Calu3 (cell line): ENCODE results near the gene RRM2. TPM values are rescaled to one million over a fixed set of nuclear protein-coding genes. Genes with fewer than 3 reads are reported as not detected.

ENCODE experiments used
- BruUV-seq: library from RNA; stranded (reverse); fragments of 400-500 nt; replicated peaks from 2 replicates; lab custom pipeline; 2021; lab: Mats Ljungman, UMichigan
- CTCF ChIA-PET: fragments of 300-600 bp; sonication (Branson Sonifier 250); formaldehyde crosslinking; loops from one replicate; lab custom pipeline; 2022; ENCODE audit warnings: antibody characterized with exemption; lab: Charles Lee
- DNase-seq: peaks from one replicate; pipeline ENCODE4 v3.0.0; 2022
- H3K27ac Mint-ChIP-seq: one replicate; pipeline ENCODE4 v1.8.0; 2022; ENCODE audit warnings: mixed read lengths; ENCODE audit not compliant: unreplicated experiment
- H3K27me3 Mint-ChIP-seq: one replicate; pipeline ENCODE4 v1.8.0; 2022; ENCODE audit warnings: mixed read lengths; ENCODE audit not compliant: unreplicated experiment
- H3K36me3 Mint-ChIP-seq: one replicate; pipeline ENCODE4 v1.8.0; 2022; ENCODE audit warnings: mild to moderate bottlenecking, moderate library complexity, mixed read lengths; ENCODE audit not compliant: insufficient read depth, unreplicated experiment
- H3K4me1 Mint-ChIP-seq: one replicate; pipeline ENCODE4 v1.8.0; 2022; ENCODE audit warnings: mild to moderate bottlenecking, low read depth, mixed read lengths; ENCODE audit not compliant: unreplicated experiment
- H3K4me3 Mint-ChIP-seq: one replicate; pipeline ENCODE4 v1.8.0; 2022; ENCODE audit warnings: mild to moderate bottlenecking, low read depth, moderate library complexity, mixed read lengths; ENCODE audit not compliant: unreplicated experiment
- H3K9me3 Mint-ChIP-seq: one replicate; pipeline ENCODE4 v1.8.0; 2022; ENCODE audit warnings: low read depth, mixed read lengths; ENCODE audit not compliant: unreplicated experiment
- CTCF ChIP-seq: fragments of 200-600 bp; IDR thresholded peaks from one replicate; pipeline ENCODE4 v1.8.0; 2022; ENCODE audit warnings: antibody characterized with exemption; ENCODE audit not compliant: unreplicated experiment
- intact Hi-C: fragments of 100-400 bp; cut with micrococcal nuclease; formaldehyde crosslinking; loops from one replicate; pipeline ENCODE4 v1.10.0; 2022; ENCODE audit not compliant: unreplicated experiment
- total RNA-seq: library from RNA; stranded (reverse); gene quantifications from 2 replicates; pipeline ENCODE4 v1.2.3, GENCODE V29; 2022

RRM2 gene
- total RNA-seq, 1 experiment from 2014 or later, result 154 TPM

GRCh38 chr2:10157293-10157692 lies 34.8 kb downstream of the RRM2 start:
- no peaks in the 10 kb centered on the region for H3K4me1 Mint-ChIP-seq
- H3K36me3 Mint-ChIP-seq, result no peaks in the 10 kb centered on the region
- CTCF ChIA-PET, result interaction anchor here (0.6 kb wide), 1 partner anchor 327 kb away, joined by 3 read pairs; no protein-coding TSS in a partner anchor
- H3K27ac Mint-ChIP-seq, result no peak overlapping the region
- H3K4me3 Mint-ChIP-seq, result no peak overlapping the region
- H3K9me3 Mint-ChIP-seq, result no peaks in the 10 kb centered on the region
- intact Hi-C loops, result no loop called here
- no TSS peak for BruUV-seq
- no peak for DNase-seq
- TF ChIP-seq CTCF, result no peak
- H3K27me3 Mint-ChIP-seq, result no peaks in the 10 kb centered on the region

- H3K9me3 Mint-ChIP-seq, result no peaks in the 10 kb centered on the region
Measured at GRCh38 chr2:10158681-10159080, 36.1 kb downstream of the RRM2 start.

GRCh38 chr2:10159086-10159485 lies 36.5 kb downstream of the RRM2 start:
- Mint-ChIP-seq H3K4me1 (no peaks in the 10 kb centered on the region), H3K27me3 (no peaks in the 10 kb centered on the region), H3K36me3 (no peaks in the 10 kb centered on the region), H3K4me3 (no peak overlapping the region), H3K9me3 (no peaks in the 10 kb centered on the region), H3K27ac (no peak overlapping the region)
- no TSS peak for BruUV-seq
- no peak for TF ChIP-seq CTCF
- no peak for DNase-seq
- CTCF ChIA-PET, result interaction anchor here (0.6 to 0.8 kb wide), 3 partner anchors 17 to 479 kb away, joined by 3 to 4 read pairs (median 3); no protein-coding TSS in a partner anchor
- intact Hi-C loops, result no loop called here

More at GRCh38 chr2:10158681-10159080, 36.1 kb downstream of the RRM2 start:
- BruUV-seq, result no TSS peak
- intact Hi-C loops, result no loop called here
- Mint-ChIP-seq H3K27me3 (no peaks in the 10 kb centered on the region), H3K36me3 (no peaks in the 10 kb centered on the region), H3K4me1 (no peaks in the 10 kb centered on the region), H3K27ac (no peak overlapping the region), H3K4me3 (no peak overlapping the region)
- CTCF ChIA-PET, result interaction anchor here (0.6 to 0.8 kb wide), 2 partner anchors 17 to 926 kb away, joined by 3 read pairs; no protein-coding TSS in a partner anchor
- DNase-seq, result no peak
- no peak for TF ChIP-seq CTCF

- BruUV-seq, result no TSS peak
- Mint-ChIP-seq H3K4me3 (no peak overlapping the region), H3K9me3 (no peaks in the 10 kb centered on the region), H3K36me3 (no peaks in the 10 kb centered on the region), H3K27ac (no peak overlapping the region), H3K27me3 (no peaks in the 10 kb centered on the region), H3K4me1 (no peaks in the 10 kb centered on the region)
- no peak for TF ChIP-seq CTCF
- intact Hi-C loops, result no loop called here
- CTCF ChIA-PET, result interaction anchor here (0.6 kb wide), 2 partner anchors 53 to 479 kb away, joined by 3 to 4 read pairs; no protein-coding TSS in a partner anchor
- DNase-seq, result no peak
Measured at GRCh38 chr2:10159581-10160131, 37.1 kb downstream of the RRM2 start.
